OCI-LY3 (cell line): Measurements from ENCODE around the gene EIF3F.

Experiments used
- CTCF ChIP-seq: fragments of 200-600, 300-600 bp; sonication (generic); IDR thresholded peaks from 2 replicates; pipeline ENCODE4 v1.5.1; 2014; ENCODE audit warnings: antibody characterized with exemption, low read length, low read depth
- EZH2phosphoT487 ChIP-seq: fragments of 200-600 bp; shearing (Covaris generic); IDR thresholded peaks from 2 replicates; pipeline ENCODE4 v1.6.1; 2018; ENCODE audit warnings: antibody characterized with exemption, mixed run types, low read depth

DNA sequence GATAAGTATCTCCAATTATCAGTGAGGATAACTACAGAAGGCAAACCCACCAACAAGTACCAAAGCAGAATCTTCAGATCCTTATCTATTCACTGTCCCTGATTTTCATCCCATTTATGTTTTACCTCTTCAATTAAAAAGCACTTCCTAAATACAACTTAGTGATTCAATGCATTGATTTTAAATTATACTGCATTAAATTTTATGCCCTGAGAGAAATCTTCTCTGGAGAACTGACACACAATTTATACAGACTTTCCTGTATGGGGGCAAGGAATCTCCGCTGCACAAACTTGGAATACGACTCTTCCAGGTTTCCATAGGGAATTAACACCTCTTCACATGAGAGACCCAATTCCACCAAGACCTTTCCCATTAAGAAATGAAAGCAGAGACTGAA lies 45.5 kb upstream of the EIF3F start, which contains the start of gene OR10A3:
- TF ChIP-seq CTCF (no peak), EZH2phosphoT487 (no peak)
